Keratinocyte (primary cell): ENCODE results near the gene PSMG1. TPM values are rescaled to one million over a fixed set of nuclear protein-coding genes. Genes with fewer than 3 reads are reported as not detected.

Experiments used
- DNase-seq: peaks from one replicate; pipeline ENCODE4 v3.0.0-alpha.2; 2011; ENCODE audit warnings: low read depth, missing footprints, low spot score
- FAIRE-seq: peaks from 2 replicates; lab custom pipeline; 2011; peaks lifted over from hg19 to GRCh38; lab: Jason Lieb, UNC
- H2AFZ ChIP-seq: 2 replicates; pipeline ENCODE4 v1.6.0; 2012; ENCODE audit warnings: low read length, control low read depth, inconsistent platforms; ENCODE audit not compliant: control insufficient read depth
- H3K27ac ChIP-seq: 2 replicates; pipeline ENCODE4 v1.5.1; 2011; ENCODE audit warnings: low read length; ENCODE audit not compliant: control insufficient read depth, insufficient read depth
- H3K27me3 ChIP-seq: 3 replicates; pipeline ENCODE4 v1.6.0; 2011; ENCODE audit warnings: low read length; ENCODE audit not compliant: control insufficient read depth, insufficient read depth; ENCODE audit errors: extremely low read depth
- H3K36me3 ChIP-seq, 2 experiments: 2 replicates in 1 of 2; 3 replicates in 1 of 2; pipeline ENCODE4 v1.5.1; 2011; ENCODE audit warnings: low read length in 2 of 2, mild to moderate bottlenecking in 1 of 2; ENCODE audit not compliant: control insufficient read depth in 2 of 2, insufficient read depth in 2 of 2; ENCODE audit errors: extremely low read depth in 1 of 2
- H3K4me1 ChIP-seq: 3 replicates; pipeline ENCODE4 v1.5.1; 2011; ENCODE audit warnings: low read length; ENCODE audit not compliant: control insufficient read depth, insufficient read depth; ENCODE audit errors: extremely low read depth
- H3K4me2 ChIP-seq: 3 replicates; pipeline ENCODE4 v1.6.0; 2011; ENCODE audit warnings: low read depth, low read length; ENCODE audit not compliant: control insufficient read depth, insufficient read depth; ENCODE audit errors: extremely low read depth
- H3K4me3 ChIP-seq, 3 experiments: fragments of 200-600 bp in 1 of 3; sonication (generic) in 1 of 3; 2 replicates in 2 of 3; 3 replicates in 1 of 3; pipeline ENCODE4 v1.5.1; 2011 to 2016; ENCODE audit warnings: low read length in 3 of 3, mild to moderate bottlenecking in 3 of 3, control low read depth in 2 of 3, inconsistent platforms in 1 of 3, low read depth in 1 of 3, mixed read lengths in 1 of 3, mixed run types in 1 of 3, moderate library complexity in 1 of 3; ENCODE audit not compliant: control insufficient read depth in 2 of 3, insufficient read depth in 2 of 3; ENCODE audit errors: extremely low read depth in 1 of 3
- H3K79me2 ChIP-seq: 2 replicates; pipeline ENCODE4 v1.6.0; 2012; ENCODE audit warnings: low read length; ENCODE audit not compliant: control insufficient read depth, insufficient read depth
- H3K9ac ChIP-seq: 3 replicates; pipeline ENCODE4 v1.6.0; 2011; ENCODE audit warnings: low read length; ENCODE audit not compliant: control insufficient read depth, insufficient read depth; ENCODE audit errors: extremely low read depth
- H3K9me1 ChIP-seq: 3 replicates; pipeline ENCODE4 v1.6.0; 2011; ENCODE audit warnings: low read length; ENCODE audit not compliant: control insufficient read depth, insufficient read depth; ENCODE audit errors: extremely low read depth
- H3K9me3 ChIP-seq: 2 replicates; pipeline ENCODE4 v1.5.1; 2012; ENCODE audit warnings: low read depth, low read length; ENCODE audit not compliant: control insufficient read depth
- H4K20me1 ChIP-seq: 3 replicates; pipeline ENCODE4 v1.6.0; 2011; ENCODE audit warnings: low read length; ENCODE audit not compliant: control insufficient read depth, insufficient read depth; ENCODE audit errors: extremely low read depth
- CTCF ChIP-seq, 3 experiments: IDR thresholded peaks in 1 of 3; conservative IDR thresholded peaks in 1 of 3; optimal IDR thresholded peaks in 1 of 3; 2 replicates in 2 of 3; 3 replicates in 1 of 3; pipeline versions ENCODE3 to v1.5.1; 2011; ENCODE audit warnings: low read length in 3 of 3, mild to moderate bottlenecking in 3 of 3, moderate library complexity in 2 of 3, control low read depth in 1 of 3, inconsistent platforms in 1 of 3; ENCODE audit not compliant: insufficient read depth in 2 of 3; ENCODE audit errors: extremely low read depth in 1 of 3
- EZH2 ChIP-seq: IDR thresholded peaks from one replicate; pipeline ENCODE4 v1.6.1; 2012; ENCODE audit warnings: inconsistent platforms, mild to moderate bottlenecking, low read length, moderate library complexity
- dilution Hi-C: fragments of 300-500 bp; cut with MboI; formaldehyde crosslinking; loops from one replicate; pipeline ENCODE4 v1.7.0; 2020; ENCODE audit warnings: low sequenced_read_pairs; ENCODE audit not compliant: extremely low pct_ligation_motif_present
- polyA plus RNA-seq, 5 experiments: library from polyadenylated mRNA; depleted of rRNA in 3 of 5; stranded (reverse) in 3 of 5; stranded (forward) in 1 of 5; unstranded in 1 of 5; fragments of >200 nt; gene quantifications; 1 replicate in 1 of 5; 2 replicates in 3 of 5; 3 replicates in 1 of 5; pipeline versions ENCODE4 v1.2.1 to v1.2.3, GENCODE V29; 2011 to 2012; ENCODE audit warnings: missing spikeins in 2 of 5, low read depth in 1 of 5, low replicate concordance in 1 of 5

Gene PSMG1
- polyA plus RNA-seq, 1 donor (not counting 4 experiments of a cell fraction or from before 2014, with no cell fraction given), result 91.8 TPM

- no peak for DNase-seq
- Histone ChIP-seq H3K9me3 (no peaks in the 10 kb centered on the region), H3K4me3 (no peak overlapping the region), H4K20me1 (no peaks in the 10 kb centered on the region), H2AFZ (no peak overlapping the region), H3K4me2 (no peak overlapping the region), H3K79me2 (peaks cover 36% of the 10 kb centered on the region), H3K4me1 (peaks cover 7% of the 10 kb centered on the region), H3K9ac (no peak overlapping the region), H3K9me1 (no peaks in the 10 kb centered on the region), H3K27ac (no peak overlapping the region), H3K36me3 (peaks cover 13 to 27% of the 10 kb centered on the region in 2 experiments), H3K27me3 (no peaks in the 10 kb centered on the region)
- TF ChIP-seq EZH2 (no peak), CTCF (optimal IDR thresholded peaks at IDR 0.05 in 1 of 3, IDR thresholded peaks at IDR 0.05 in 1 of 3, conservative IDR thresholded peaks at IDR 0.05 in 1 of 3; ENCODE audit: extremely low read depth in 1 of 3, insufficient read depth in 2 of 3, low read length in 3 of 3) (no peak)
- dilution Hi-C loops, result no loop called here
- FAIRE-seq, result no peak
These were observed 4.8 kb downstream of the PSMG1 start for GRCh38 chr21:39178421-39178820.

GRCh38 chr21:39176271-39176709, 7.0 kb downstream of the PSMG1 start:
- Histone ChIP-seq H3K4me3 (no peak overlapping the region), H3K27me3 (no peaks in the 10 kb centered on the region), H3K9me3 (no peaks in the 10 kb centered on the region), H3K4me1 (no peaks in the 10 kb centered on the region), H2AFZ (no peak overlapping the region), H3K4me2 (no peak overlapping the region), H3K27ac (no peak overlapping the region), H4K20me1 (no peaks in the 10 kb centered on the region), H3K79me2 (peaks cover 19% of the 10 kb centered on the region), H3K36me3 (peaks cover 14 to 34% of the 10 kb centered on the region in 2 experiments), H3K9ac (no peak overlapping the region), H3K9me1 (no peaks in the 10 kb centered on the region)
- DNase-seq, result no peak
- TF ChIP-seq CTCF (optimal IDR thresholded peaks at IDR 0.05 in 1 of 3, IDR thresholded peaks at IDR 0.05 in 1 of 3, conservative IDR thresholded peaks at IDR 0.05 in 1 of 3; ENCODE audit: extremely low read depth in 1 of 3, insufficient read depth in 2 of 3, low read length in 3 of 3) (no peak), EZH2 (no peak)
- dilution Hi-C loops, result no loop called here
- FAIRE-seq, result no peak
